ENCODE data around the gene CACNA1H. TPM values are rescaled to one million over a fixed set of nuclear protein-coding genes. Genes with fewer than 3 reads are reported as not detected.

Gene CACNA1H
- total RNA-seq, 6 experiments from 2014 or later: 0.56 to 14.0 (median 5.0) TPM

DNA sequence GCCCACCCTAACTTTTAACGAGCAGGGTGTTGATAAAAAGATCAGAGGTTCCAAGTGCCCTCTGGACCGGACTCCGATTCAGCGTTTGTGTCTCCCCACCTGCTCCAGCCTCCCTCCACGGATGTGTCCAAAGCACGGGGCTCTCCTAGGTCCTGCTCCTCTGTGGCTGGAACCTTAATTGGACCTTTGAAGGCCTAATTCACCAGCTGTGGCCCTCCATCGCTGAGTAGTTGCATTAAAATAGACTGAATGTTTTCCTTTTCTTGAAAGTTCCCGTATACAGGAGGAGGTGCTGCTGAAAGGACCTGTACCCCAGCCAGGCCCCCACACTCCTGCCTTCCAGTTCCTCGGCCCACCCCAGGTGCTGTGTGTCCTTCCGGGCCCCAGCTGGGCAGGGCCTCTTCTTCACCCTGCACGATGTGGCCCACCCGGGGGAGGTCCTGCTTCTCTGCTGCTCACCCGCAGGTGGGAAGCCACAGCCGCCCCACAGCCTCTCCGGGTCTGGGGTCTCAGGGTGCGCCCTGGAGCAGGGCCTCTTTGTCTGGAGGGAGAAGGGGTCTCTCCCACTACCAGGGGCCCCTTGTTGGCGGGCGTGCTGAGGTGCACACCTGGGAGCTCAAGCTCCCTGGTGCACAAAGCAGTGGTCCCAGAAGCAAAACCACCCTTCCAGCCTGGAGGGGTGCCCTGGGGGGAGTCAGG is 1.3 kb upstream of the CACNA1H start:
- intact Hi-C loops (cut with DNase I): no loop called here
- 18% methylated on average over 5 of the region's 18 CpGs for WGBS (ENCODE audit: insufficient coverage, low coverage, low lambda C conversion rate, missing lambda C conversion rate)
- Histone ChIP-seq H3K4me3 (no peak overlapping the region), H3K27ac (no peak overlapping the region), H3K27me3 (peaks cover 0 to 3% of the 10 kb centered on the region in 2 donors), H3K36me3 (no peaks in the 10 kb centered on the region), H3K9me3 (no peaks in the 10 kb centered on the region), H3K4me1 (peaks cover 0 to 18% (median 9%) of the 10 kb centered on the region in 4 donors)
- peak in 3 of 4 donors; percentile 5 to 37 (median 19) for ATAC-seq
- DNase-seq: no peak
- no peak for TF ChIP-seq POLR2A (IDR thresholded peaks at IDR 0.05)
- TF ChIP-seq, protein P1, sequence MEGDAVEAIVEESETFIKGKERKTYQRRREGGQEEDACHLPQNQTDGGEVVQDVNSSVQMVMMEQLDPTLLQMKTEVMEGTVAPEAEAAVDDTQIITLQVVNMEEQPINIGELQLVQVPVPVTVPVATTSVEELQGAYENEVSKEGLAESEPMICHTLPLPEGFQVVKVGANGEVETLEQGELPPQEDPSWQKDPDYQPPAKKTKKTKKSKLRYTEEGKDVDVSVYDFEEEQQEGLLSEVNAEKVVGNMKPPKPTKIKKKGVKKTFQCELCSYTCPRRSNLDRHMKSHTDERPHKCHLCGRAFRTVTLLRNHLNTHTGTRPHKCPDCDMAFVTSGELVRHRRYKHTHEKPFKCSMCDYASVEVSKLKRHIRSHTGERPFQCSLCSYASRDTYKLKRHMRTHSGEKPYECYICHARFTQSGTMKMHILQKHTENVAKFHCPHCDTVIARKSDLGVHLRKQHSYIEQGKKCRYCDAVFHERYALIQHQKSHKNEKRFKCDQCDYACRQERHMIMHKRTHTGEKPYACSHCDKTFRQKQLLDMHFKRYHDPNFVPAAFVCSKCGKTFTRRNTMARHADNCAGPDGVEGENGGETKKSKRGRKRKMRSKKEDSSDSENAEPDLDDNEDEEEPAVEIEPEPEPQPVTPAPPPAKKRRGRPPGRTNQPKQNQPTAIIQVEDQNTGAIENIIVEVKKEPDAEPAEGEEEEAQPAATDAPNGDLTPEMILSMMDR (IDR thresholded peaks at IDR 0.05): no peak

- Histone ChIP-seq H3K27me3 (peaks cover 0 to 3% of the 10 kb centered on the region in 2 donors), H3K9me3 (no peaks in the 10 kb centered on the region), H3K36me3 (no peaks in the 10 kb centered on the region), H3K4me1 (peaks cover 0 to 18% (median 9%) of the 10 kb centered on the region in 4 donors), H3K27ac (no peak overlapping the region), H3K4me3 (no peak overlapping the region)
- no CpG with 5 or more reads among the region's 40 CpGs for WGBS (ENCODE audit: insufficient coverage, low coverage, low lambda C conversion rate, missing lambda C conversion rate)
- TF ChIP-seq, protein P1 (IDR thresholded peaks at IDR 0.05): no peak
- no peak for TF ChIP-seq POLR2A (IDR thresholded peaks at IDR 0.05)
- ATAC-seq (no peak), DNase-seq (no peak)
- intact Hi-C loops (cut with DNase I): no loop called here
Measured at GRCh38 chr16:1152123-1152638, 725 bp upstream of the CACNA1H start.

- Histone ChIP-seq H3K4me1 (peaks cover 0 to 18% (median 9%) of the 10 kb centered on the region in 4 donors), H3K4me3 (peak overlapping the region in 1 of 3 donors; percentile 43), H3K36me3 (no peaks in the 10 kb centered on the region), H3K27ac (peak overlapping the region in 1 of 3 donors; percentile 15), H3K27me3 (peaks cover 0 to 3% of the 10 kb centered on the region in 2 donors), H3K9me3 (no peaks in the 10 kb centered on the region)
- intact Hi-C loops (cut with DNase I): no loop called here
- ATAC-seq (no peak), DNase-seq (no peak)
- no CpG with 5 or more reads among the region's 94 CpGs for WGBS (ENCODE audit: insufficient coverage, low coverage, low lambda C conversion rate, missing lambda C conversion rate)
- TF ChIP-seq, protein P1 (IDR thresholded peaks at IDR 0.05): no peak
- no peak for TF ChIP-seq POLR2A (IDR thresholded peaks at IDR 0.05)
Measured at GRCh38 chr16:1153480-1154160, 714 bp downstream of the CACNA1H start.

DNA sequence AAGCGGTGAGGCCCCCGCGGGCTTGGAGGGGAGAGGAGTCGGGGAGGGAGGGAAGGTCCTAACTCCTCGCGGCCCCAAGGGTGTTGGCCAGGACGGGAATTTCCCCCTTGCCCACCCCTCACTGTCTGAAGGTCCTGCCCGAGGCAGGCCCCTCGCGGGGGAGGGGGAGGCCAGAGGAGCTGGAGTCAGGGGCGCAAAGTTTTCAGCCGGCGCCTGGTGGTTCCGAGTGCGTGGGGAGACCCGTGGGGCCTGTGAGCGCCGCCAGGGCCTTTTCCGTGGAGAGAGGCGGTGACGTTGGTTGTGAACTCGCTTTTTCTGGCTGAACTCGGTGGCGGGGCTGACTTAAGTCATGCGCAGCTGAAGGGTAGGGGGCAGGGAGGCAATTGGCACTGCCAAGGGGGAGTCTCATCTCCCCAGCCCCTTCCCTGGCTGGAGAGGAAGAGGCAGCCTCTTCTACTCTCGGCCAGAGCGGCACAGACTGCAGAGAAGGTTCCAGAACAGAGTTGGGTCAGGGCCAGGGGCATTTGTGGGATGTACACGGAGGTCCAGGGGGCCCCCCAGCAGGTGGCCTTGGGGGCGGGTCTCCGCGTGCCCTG is 1.5 kb downstream of the CACNA1H start:
- H3K36me3 ChIP-seq: no peaks in the 10 kb centered on the region
- H3K9me3 ChIP-seq: no peaks in the 10 kb centered on the region
- intact Hi-C loops (cut with DNase I): no loop called here
- peak overlapping the region in 1 of 3 donors; percentile 43 for H3K4me3 ChIP-seq
- TF ChIP-seq POLR2A (IDR thresholded peaks at IDR 0.05): no peak
- TF ChIP-seq, protein P1 (IDR thresholded peaks at IDR 0.05): no peak
- peaks cover 0 to 23% (median 10%) of the 10 kb centered on the region in 4 donors for H3K4me1 ChIP-seq
- peaks cover 0 to 3% of the 10 kb centered on the region in 2 donors for H3K27me3 ChIP-seq
- ATAC-seq (peak in 3 of 4 donors; percentile 15 to 31 (median 25)), DNase-seq (no peak)
- peak overlapping the region in 1 of 3 donors; percentile 72 for H3K27ac ChIP-seq
- 24% methylated on average over 4 of the region's 31 CpGs for WGBS (ENCODE audit: insufficient coverage, low coverage, low lambda C conversion rate, missing lambda C conversion rate)

Data from right lobe of liver (tissue), 6 donors.